GM23338 (cell line): ENCODE results near the gene NID1. TPM values are rescaled to one million over a fixed set of nuclear protein-coding genes. Genes with fewer than 3 reads are reported as not detected.
"Not testable (repeated sequence)": the region's sequence is repeated elsewhere in the genome, so short reads cannot be mapped to it uniquely, and the experiment has no call there.

Experiments
- ATAC-seq: fragments of 200-7000 bp; cut with Tn5 transposase; 3 replicates; pipeline ENCODE4 v1.9.1; 2020
- DNase-seq: peaks from one replicate; pipeline ENCODE4 v3.0.0-alpha.2; 2015; ENCODE audit warnings: low spot score
- H2AFZ ChIP-seq: fragments of 200-600 bp; sonication (generic); 2 replicates; pipeline ENCODE4 v1.8.0; 2016; ENCODE audit warnings: antibody characterized with exemption, mild to moderate bottlenecking, moderate library complexity
- H3F3A ChIP-seq: fragments of 200-600 bp; sonication (generic); replicated peaks from 2 replicates; pipeline ENCODE4 v1.8.0; 2017; ENCODE audit warnings: antibody characterized with exemption, mixed run types, low read depth
- H3K27ac ChIP-seq: fragments of 200-600 bp; sonication (generic); 2 replicates; pipeline ENCODE4 v1.6.1; 2016; ENCODE audit warnings: low read depth
- H3K27me3 ChIP-seq: fragments of 200-600 bp; sonication (generic); 2 replicates; pipeline ENCODE4 v1.8.0; 2016; ENCODE audit warnings: mild to moderate bottlenecking, mixed run types, moderate library complexity; ENCODE audit not compliant: insufficient read depth
- H3K36me3 ChIP-seq: fragments of 200-600 bp; sonication (generic); 2 replicates; pipeline ENCODE4 v1.8.0; 2016; ENCODE audit warnings: mild to moderate bottlenecking; ENCODE audit not compliant: insufficient read depth
- H3K4me1 ChIP-seq: fragments of 200-600 bp; sonication (generic); 2 replicates; pipeline ENCODE4 v1.8.0; 2016; ENCODE audit warnings: mild to moderate bottlenecking, moderate library complexity; ENCODE audit not compliant: insufficient read depth
- H3K4me2 ChIP-seq: fragments of 200-600 bp; sonication (generic); 2 replicates; pipeline ENCODE4 v1.7.1; 2017; ENCODE audit warnings: mixed run types
- H3K4me3 ChIP-seq: fragments of 200-600 bp; sonication (generic); 2 replicates; pipeline ENCODE4 v1.6.1; 2016; ENCODE audit warnings: mixed run types
- H3K79me2 ChIP-seq: fragments of 200-600 bp; sonication (generic); replicated peaks from 2 replicates; pipeline ENCODE4 v1.8.0; 2017; ENCODE audit warnings: mild to moderate bottlenecking; ENCODE audit not compliant: insufficient read depth
- H3K9me2 ChIP-seq: fragments of 200-600 bp; sonication (generic); 2 replicates; pipeline ENCODE4 v1.8.0; 2017; ENCODE audit not compliant: insufficient read depth
- H4K20me1 ChIP-seq: fragments of 200-600 bp; sonication (generic); replicated peaks from 2 replicates; pipeline ENCODE4 v1.8.0; 2017; ENCODE audit warnings: mild to moderate bottlenecking; ENCODE audit not compliant: insufficient read depth
- H3K27ac Mint-ChIP-seq: 2 replicates; pipeline ENCODE4 v1.8.0; 2020; ENCODE audit warnings: inconsistent platforms, mild to moderate bottlenecking, moderate library complexity, mixed read lengths
- H3K27me3 Mint-ChIP-seq: 3 replicates; pipeline ENCODE4 v1.8.0; 2022; ENCODE audit warnings: low read depth, mild to moderate bottlenecking, moderate library complexity, mixed read lengths, inconsistent platforms; ENCODE audit not compliant: insufficient read depth, poor library complexity
- H3K36me3 Mint-ChIP-seq: 3 replicates; pipeline ENCODE4 v1.8.0; 2021; ENCODE audit warnings: low read depth, mild to moderate bottlenecking, inconsistent platforms, moderate library complexity, mixed read lengths
- H3K4me1 Mint-ChIP-seq: 3 replicates; pipeline ENCODE4 v1.8.0; 2020; ENCODE audit warnings: mild to moderate bottlenecking, inconsistent platforms, mixed read lengths
- H3K4me3 Mint-ChIP-seq: 3 replicates; pipeline ENCODE4 v1.8.0; 2021; ENCODE audit warnings: moderate library complexity, mild to moderate bottlenecking, inconsistent platforms, mixed read lengths
- H3K9me3 Mint-ChIP-seq: 3 replicates; pipeline ENCODE4 v1.8.0; 2020; ENCODE audit warnings: moderate library complexity, mild to moderate bottlenecking, inconsistent platforms, mixed read lengths
- NANOG ChIP-seq: IDR thresholded peaks from 2 replicates; pipeline ENCODE4 v1.6.1; 2016; ENCODE audit warnings: antibody characterized with exemption, borderline replicate concordance
- POLR2AphosphoS5 ChIP-seq: IDR thresholded peaks from 2 replicates; pipeline ENCODE4 v1.6.1; 2016; ENCODE audit warnings: antibody characterized with exemption, low read depth
- STAT1 ChIP-seq: IDR thresholded peaks from one replicate; pipeline ENCODE4 v1.6.1; 2016; ENCODE audit warnings: antibody characterized with exemption; ENCODE audit not compliant: unreplicated experiment
- ZNF114 ChIP-seq: fragments of 250-450 bp; sonication (Bioruptor Pico); IDR thresholded peaks from 2 replicates; pipeline ENCODE4 v1.5.0; 2020; ENCODE audit warnings: mild to moderate bottlenecking, moderate library complexity
- polyA plus RNA-seq: library from polyadenylated mRNA; unstranded; fragments of >200 nt; fragmentation: Nextera tagmentation; extraction: Ambion mirVana; gene quantifications from 2 replicates; pipeline ENCODE4 v1.2.1, GENCODE V29; 2016
- total RNA-seq: library from RNA; depleted of rRNA; stranded (reverse); fragments of >200 nt; shearing (Covaris generic); gene quantifications from 2 replicates; pipeline ENCODE4 v1.2.3, GENCODE V29; 2014
- TF ChIP-seq, protein P1 (sequence below): IDR thresholded peaks from one replicate; pipeline ENCODE4 v1.6.1; 2018; ENCODE audit warnings: antibody characterized with exemption; ENCODE audit not compliant: unreplicated experiment
- TF ChIP-seq, protein P2 (sequence below), 2 experiments: fragments of 200-600 bp in 1 of 2; sonication (generic) in 1 of 2; conservative IDR thresholded peaks; 2 replicates each; pipeline versions ENCODE4 v1.5.1 to v1.6.1; 2016 to 2017; ENCODE audit warnings: antibody characterized with exemption in 2 of 2, low read depth in 2 of 2, mild to moderate bottlenecking in 2 of 2, moderate library complexity in 1 of 2

NID1 gene
- total and polyA plus RNA-seq, 2 experiments from 2014 or later = 7.1 to 32.5 TPM

DNA sequence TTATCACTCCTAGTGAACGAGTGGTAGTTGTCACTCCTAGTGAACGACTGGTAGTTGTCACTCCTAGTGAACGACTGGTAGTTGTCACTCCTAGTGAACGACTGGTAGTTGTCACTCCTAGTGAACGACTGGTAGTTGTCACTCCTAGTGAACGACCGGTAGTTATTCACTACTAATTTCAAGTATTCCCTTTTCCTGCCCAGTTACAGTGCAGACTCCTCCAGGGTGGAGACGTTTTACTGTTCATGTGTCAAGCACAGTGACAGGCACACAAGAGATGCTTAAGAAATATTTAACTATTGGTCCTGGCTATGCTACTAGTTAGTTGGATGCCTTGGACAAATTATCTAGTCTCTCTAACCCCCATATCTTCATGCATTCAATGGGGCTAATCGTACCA is 61.8 kb downstream of the NID1 start:
- H3K27ac Mint-ChIP-seq, H3K4me1 ChIP-seq: not testable (repeated sequence)
- H3K4me1 Mint-ChIP-seq = peaks cover 23% of the 10 kb centered on the region

DNA sequence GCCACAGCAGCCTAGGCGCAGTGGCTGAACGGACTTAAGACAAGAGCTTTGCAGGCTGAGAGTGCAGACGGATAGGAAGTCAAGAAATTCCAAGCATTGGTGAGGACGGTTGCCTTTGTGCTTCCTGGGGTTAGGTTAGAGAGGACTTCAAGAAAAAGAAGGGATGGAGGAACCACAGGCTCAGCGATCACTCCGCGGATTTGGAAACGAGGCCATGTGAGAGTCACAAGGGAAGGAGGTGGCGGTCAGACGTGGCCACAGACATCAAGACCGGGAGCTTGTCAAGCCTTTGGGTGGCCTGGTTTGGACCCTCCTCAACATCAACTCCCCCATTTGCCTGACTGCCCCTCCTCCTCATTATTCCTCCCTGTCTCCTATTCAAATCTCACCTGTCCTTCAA is 62.3 kb downstream of the NID1 start:
- TF ChIP-seq, protein P1, sequence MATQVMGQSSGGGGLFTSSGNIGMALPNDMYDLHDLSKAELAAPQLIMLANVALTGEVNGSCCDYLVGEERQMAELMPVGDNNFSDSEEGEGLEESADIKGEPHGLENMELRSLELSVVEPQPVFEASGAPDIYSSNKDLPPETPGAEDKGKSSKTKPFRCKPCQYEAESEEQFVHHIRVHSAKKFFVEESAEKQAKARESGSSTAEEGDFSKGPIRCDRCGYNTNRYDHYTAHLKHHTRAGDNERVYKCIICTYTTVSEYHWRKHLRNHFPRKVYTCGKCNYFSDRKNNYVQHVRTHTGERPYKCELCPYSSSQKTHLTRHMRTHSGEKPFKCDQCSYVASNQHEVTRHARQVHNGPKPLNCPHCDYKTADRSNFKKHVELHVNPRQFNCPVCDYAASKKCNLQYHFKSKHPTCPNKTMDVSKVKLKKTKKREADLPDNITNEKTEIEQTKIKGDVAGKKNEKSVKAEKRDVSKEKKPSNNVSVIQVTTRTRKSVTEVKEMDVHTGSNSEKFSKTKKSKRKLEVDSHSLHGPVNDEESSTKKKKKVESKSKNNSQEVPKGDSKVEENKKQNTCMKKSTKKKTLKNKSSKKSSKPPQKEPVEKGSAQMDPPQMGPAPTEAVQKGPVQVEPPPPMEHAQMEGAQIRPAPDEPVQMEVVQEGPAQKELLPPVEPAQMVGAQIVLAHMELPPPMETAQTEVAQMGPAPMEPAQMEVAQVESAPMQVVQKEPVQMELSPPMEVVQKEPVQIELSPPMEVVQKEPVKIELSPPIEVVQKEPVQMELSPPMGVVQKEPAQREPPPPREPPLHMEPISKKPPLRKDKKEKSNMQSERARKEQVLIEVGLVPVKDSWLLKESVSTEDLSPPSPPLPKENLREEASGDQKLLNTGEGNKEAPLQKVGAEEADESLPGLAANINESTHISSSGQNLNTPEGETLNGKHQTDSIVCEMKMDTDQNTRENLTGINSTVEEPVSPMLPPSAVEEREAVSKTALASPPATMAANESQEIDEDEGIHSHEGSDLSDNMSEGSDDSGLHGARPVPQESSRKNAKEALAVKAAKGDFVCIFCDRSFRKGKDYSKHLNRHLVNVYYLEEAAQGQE = no peak
- Mint-ChIP-seq H3K36me3 (0 out of 3 replicates have a peak, but pooled peaks cover 4% of the 10 kb centered on the region), H3K27me3 (peaks cover 3% of the 10 kb centered on the region), H3K27ac (no peak overlapping the region; the same call in 1 of the 2 replicates), H3K9me3 (no peaks in the 10 kb centered on the region), H3K4me3 (no peak overlapping the region), H3K4me1 (peaks cover 23% of the 10 kb centered on the region)
- Histone ChIP-seq H3K79me2 (no peaks in the 10 kb centered on the region), H3K27ac (no peak overlapping the region), H3K9me2 (no peaks in the 10 kb centered on the region), H3K4me1 (no peaks in the 10 kb centered on the region), H3F3A (no peaks in the 10 kb centered on the region), H3K36me3 (no peaks in the 10 kb centered on the region), H3K4me3 (no peak overlapping the region), H4K20me1 (no peaks in the 10 kb centered on the region), H3K4me2 (no peak overlapping the region), H3K27me3 (no peaks in the 10 kb centered on the region), H2AFZ (no peak overlapping the region)
- ATAC-seq = no peak
- DNase-seq = peak; percentile 28

More for the DNA sequence above, 61.8 kb downstream of the NID1 start:
- not testable (repeated sequence) for H3K4me3 ChIP-seq, DNase-seq, H3K27me3 ChIP-seq, H3K36me3 Mint-ChIP-seq, H3K36me3 ChIP-seq, H3F3A ChIP-seq, H4K20me1 ChIP-seq, H3K9me3 Mint-ChIP-seq, ATAC-seq, H3K27me3 Mint-ChIP-seq, H3K79me2 ChIP-seq, H3K4me3 Mint-ChIP-seq, H3K4me2 ChIP-seq, H3K9me2 ChIP-seq, H2AFZ ChIP-seq, H3K27ac ChIP-seq

DNA sequence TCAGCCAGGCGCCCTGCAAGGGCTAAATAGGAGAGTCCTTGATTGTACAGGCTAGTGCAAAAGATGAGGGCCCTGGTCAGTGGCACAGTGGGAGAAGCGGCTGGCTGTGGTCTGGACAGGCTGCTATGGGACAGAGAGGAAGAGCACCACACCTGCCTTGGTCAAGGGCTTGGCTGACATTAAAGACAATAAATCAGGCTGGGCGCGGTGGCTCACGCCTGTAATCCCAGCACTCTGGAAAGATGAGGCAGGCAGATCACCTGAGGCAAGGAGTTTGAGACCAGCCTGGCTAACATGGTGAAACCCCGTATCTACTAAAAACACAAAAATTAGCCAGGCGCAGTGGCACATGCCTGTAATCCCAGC is 62.9 kb downstream of the NID1 start:
- H3K4me3 Mint-ChIP-seq = no peak overlapping the region
- no peaks in the 10 kb centered on the region for H3K79me2 ChIP-seq
- H3K4me3 ChIP-seq = no peak overlapping the region
- H3K4me1 ChIP-seq = no peaks in the 10 kb centered on the region
- H3K27ac Mint-ChIP-seq = no peak overlapping the region; the same call in 1 of the 2 replicates
- ATAC-seq = no peak
- peaks cover 23% of the 10 kb centered on the region for H3K4me1 Mint-ChIP-seq
- no peaks in the 10 kb centered on the region for H3F3A ChIP-seq
- no peaks in the 10 kb centered on the region for H3K27me3 ChIP-seq
- no peaks in the 10 kb centered on the region for H4K20me1 ChIP-seq
- no peaks in the 10 kb centered on the region for H3K9me3 Mint-ChIP-seq
- DNase-seq = no peak
- no peak overlapping the region for H2AFZ ChIP-seq
- 0 out of 3 replicates have a peak, but pooled peaks cover 4% of the 10 kb centered on the region for H3K36me3 Mint-ChIP-seq
- peaks cover 3% of the 10 kb centered on the region for H3K27me3 Mint-ChIP-seq
- H3K9me2 ChIP-seq = no peaks in the 10 kb centered on the region
- no peak overlapping the region for H3K4me2 ChIP-seq
- H3K27ac ChIP-seq = no peak overlapping the region
- no peaks in the 10 kb centered on the region for H3K36me3 ChIP-seq
- TF ChIP-seq STAT1 = no peak
- TF ChIP-seq POLR2AphosphoS5 = no peak
- TF ChIP-seq, protein P2, sequence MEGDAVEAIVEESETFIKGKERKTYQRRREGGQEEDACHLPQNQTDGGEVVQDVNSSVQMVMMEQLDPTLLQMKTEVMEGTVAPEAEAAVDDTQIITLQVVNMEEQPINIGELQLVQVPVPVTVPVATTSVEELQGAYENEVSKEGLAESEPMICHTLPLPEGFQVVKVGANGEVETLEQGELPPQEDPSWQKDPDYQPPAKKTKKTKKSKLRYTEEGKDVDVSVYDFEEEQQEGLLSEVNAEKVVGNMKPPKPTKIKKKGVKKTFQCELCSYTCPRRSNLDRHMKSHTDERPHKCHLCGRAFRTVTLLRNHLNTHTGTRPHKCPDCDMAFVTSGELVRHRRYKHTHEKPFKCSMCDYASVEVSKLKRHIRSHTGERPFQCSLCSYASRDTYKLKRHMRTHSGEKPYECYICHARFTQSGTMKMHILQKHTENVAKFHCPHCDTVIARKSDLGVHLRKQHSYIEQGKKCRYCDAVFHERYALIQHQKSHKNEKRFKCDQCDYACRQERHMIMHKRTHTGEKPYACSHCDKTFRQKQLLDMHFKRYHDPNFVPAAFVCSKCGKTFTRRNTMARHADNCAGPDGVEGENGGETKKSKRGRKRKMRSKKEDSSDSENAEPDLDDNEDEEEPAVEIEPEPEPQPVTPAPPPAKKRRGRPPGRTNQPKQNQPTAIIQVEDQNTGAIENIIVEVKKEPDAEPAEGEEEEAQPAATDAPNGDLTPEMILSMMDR (conservative IDR thresholded peaks at IDR 0.05; ENCODE audit: low read depth in 2 of 2) = no peak
- no peak for TF ChIP-seq ZNF114
- TF ChIP-seq, protein P1 = no peak
- no peak for TF ChIP-seq NANOG
